Inflammatory macrophage treated with lipopolysaccharide for 4 hours (primary cell): Measurements from ENCODE around the gene ECHDC1.
"Not testable (repeated sequence)": the region's sequence is repeated elsewhere in the genome, so short reads cannot be mapped to it uniquely, and the experiment has no call there.

Experiments used
- DNase-seq: peaks from one replicate; pipeline ENCODE4 v3.0.0-alpha.2; 2020

The ECHDC1 gene

GRCh38 chr6:127342946-127343808 is at the start of gene ECHDC1:
TSS of gene ECHDC1 (minus strand) at chr6:127343609. CDS start at chr6:127331028, 12,581 bp downstream.
- peak; percentile 69 for DNase-seq

GRCh38 chr6:127392301-127392700 is 48.9 kb upstream of the ECHDC1 start:
- DNase-seq, result no peak

GRCh38 chr6:127391094-127391953 is 47.9 kb upstream of the ECHDC1 start:
- no peak for DNase-seq

- DNase-seq, result no peak
These were observed 46.3 kb upstream of the ECHDC1 start for GRCh38 chr6:127389706-127390105.

GRCh38 chr6:127385668-127386430 is 42.4 kb upstream of the ECHDC1 start:
- DNase-seq, result no peak

GRCh38 chr6:127384848-127385247 is 41.4 kb upstream of the ECHDC1 start:
- not testable (repeated sequence) for DNase-seq

- no peak for DNase-seq
These were observed 40.6 kb upstream of the ECHDC1 start for GRCh38 chr6:127383988-127384387.

GRCh38 chr6:127382413-127382812 is 39.0 kb upstream of the ECHDC1 start:
- DNase-seq, result no peak

- no peak for DNase-seq
These were observed 38.0 kb upstream of the ECHDC1 start for GRCh38 chr6:127381384-127381783.

- no peak for DNase-seq
These were observed 33.3 kb upstream of the ECHDC1 start for GRCh38 chr6:127376685-127377084.

GRCh38 chr6:127367023-127367375 is 23.6 kb upstream of the ECHDC1 start:
- DNase-seq, result no peak

GRCh38 chr6:127366282-127367022 is 23.0 kb upstream of the ECHDC1 start:
- DNase-seq, result peak; percentile 73

GRCh38 chr6:127365874-127366273 is 22.5 kb upstream of the ECHDC1 start:
- DNase-seq, result no peak

- DNase-seq, result peak; percentile 57
These were observed 9.1 kb upstream of the ECHDC1 start for GRCh38 chr6:127352524-127352923.

- DNase-seq, result no peak
These were observed 6.6 kb upstream of the ECHDC1 start for GRCh38 chr6:127349980-127350379.

GRCh38 chr6:127348028-127348661 is 4.7 kb upstream of the ECHDC1 start:
- peak; percentile 57 for DNase-seq

- DNase-seq, result peak; percentile 92
These were observed 3.8 kb upstream of the ECHDC1 start for GRCh38 chr6:127347178-127347577.

GRCh38 chr6:127345521-127345920 is 2.1 kb upstream of the ECHDC1 start:
- no peak for DNase-seq

GRCh38 chr6:127343809-127344659 is 625 bp upstream of the ECHDC1 start:
- peak; percentile 22 for DNase-seq

- DNase-seq, result no peak
These were observed 988 bp downstream of the ECHDC1 start for GRCh38 chr6:127342296-127342945.
